GM12872 (cell line): ENCODE data around the gene PSTK.

Experiments
- CTCF ChIP-seq: IDR thresholded peaks from 3 replicates; pipeline ENCODE4 v1.5.1; 2011; ENCODE audit warnings: low read depth, mild to moderate bottlenecking, low read length, moderate library complexity; ENCODE audit not compliant: insufficient read depth

PSTK gene

GRCh38 chr10:123013456-123014419 is 33.5 kb downstream of the PSTK start:
- TF ChIP-seq CTCF: no peak

- no peak for TF ChIP-seq CTCF
Observed at GRCh38 chr10:123014772-123015171, 34.6 kb downstream of the PSTK start.

- no peak for TF ChIP-seq CTCF
Observed at GRCh38 chr10:123016228-123016627, 36.0 kb downstream of the PSTK start.

GRCh38 chr10:123017421-123018165 is 37.4 kb downstream of the PSTK start:
- no peak for TF ChIP-seq CTCF

- TF ChIP-seq CTCF: no peak
Observed at GRCh38 chr10:123018531-123018930, 38.3 kb downstream of the PSTK start.

GRCh38 chr10:123019264-123019663 is 39.1 kb downstream of the PSTK start:
- no peak for TF ChIP-seq CTCF

- TF ChIP-seq CTCF: no peak
Observed at GRCh38 chr10:123019941-123020703, 39.9 kb downstream of the PSTK start.
